DOHH2 (cell line): Measurements from ENCODE around the gene RSU1.

ENCODE experiments used
- H3F3A ChIP-seq: fragments of 200-600 bp; sonication (generic), shearing (Covaris generic); 2 replicates; pipeline ENCODE4 v1.6.0; 2016; ENCODE audit warnings: antibody characterized with exemption, mild to moderate bottlenecking; ENCODE audit not compliant: control insufficient read depth, insufficient read depth
- H3K27ac ChIP-seq: fragments of 200-600 bp; sonication (generic); 2 replicates; pipeline ENCODE4 v1.5.1; 2014; ENCODE audit warnings: low read depth, mild to moderate bottlenecking, low read length, moderate library complexity
- H3K27me3 ChIP-seq: fragments of 200-600 bp; sonication (generic); 2 replicates; pipeline ENCODE4 v1.6.1; 2014; ENCODE audit warnings: mild to moderate bottlenecking, low read length, mixed read lengths; ENCODE audit not compliant: control insufficient read depth
- H3K36me3 ChIP-seq: fragments of 200-600 bp; sonication (generic); 2 replicates; pipeline ENCODE4 v1.6.1; 2014; ENCODE audit warnings: mild to moderate bottlenecking, low read length, moderate library complexity, mixed read lengths; ENCODE audit not compliant: control insufficient read depth
- H3K4me1 ChIP-seq: fragments of 200-600 bp; sonication (generic); 2 replicates; pipeline ENCODE4 v1.6.1; 2014; ENCODE audit warnings: mild to moderate bottlenecking, low read length, mixed read lengths; ENCODE audit not compliant: control insufficient read depth
- H3K4me2 ChIP-seq: fragments of 200-600 bp; sonication (generic); 2 replicates; pipeline ENCODE4 v1.6.0; 2014; ENCODE audit warnings: mild to moderate bottlenecking, low read length, moderate library complexity
- H3K4me3 ChIP-seq: fragments of 200-600 bp; sonication (generic); 2 replicates; pipeline ENCODE4 v1.5.1; 2014; ENCODE audit warnings: mild to moderate bottlenecking, low read length, mixed read lengths
- H3K79me2 ChIP-seq: fragments of 200-600 bp; sonication (generic); 2 replicates; pipeline ENCODE4 v1.6.1; 2014; ENCODE audit warnings: mild to moderate bottlenecking, low read length, mixed read lengths; ENCODE audit not compliant: control insufficient read depth
- H3K9me2 ChIP-seq: fragments of 200-600 bp; sonication (generic); replicated peaks from 2 replicates; pipeline ENCODE4 v1.6.1; 2014; ENCODE audit warnings: mild to moderate bottlenecking, low read length, mixed read lengths; ENCODE audit not compliant: control insufficient read depth
- H3K9me3 ChIP-seq: fragments of 200-600 bp; sonication (generic); 2 replicates; pipeline ENCODE4 v1.6.1; 2014; ENCODE audit warnings: antibody characterized with exemption, low read length, mixed read lengths; ENCODE audit not compliant: control insufficient read depth, insufficient read depth
- H4K20me1 ChIP-seq: fragments of 200-600 bp; sonication (generic); 2 replicates; pipeline ENCODE4 v1.6.0; 2014; ENCODE audit warnings: low read depth, mild to moderate bottlenecking, antibody characterized with exemption, low read length, moderate library complexity; ENCODE audit not compliant: control insufficient read depth, insufficient read depth
- CTCF ChIP-seq: fragments of 200-600 bp; sonication (generic); IDR thresholded peaks from one replicate; pipeline ENCODE4 v1.5.1; 2014; ENCODE audit warnings: antibody characterized with exemption, mild to moderate bottlenecking, low read depth, low read length; ENCODE audit not compliant: poor library complexity, severe bottlenecking
- EZH2phosphoT487 ChIP-seq: fragments of 200-600 bp; sonication (generic); IDR thresholded peaks from 2 replicates; pipeline ENCODE4 v1.6.1; 2017; ENCODE audit warnings: borderline replicate concordance, mild to moderate bottlenecking, antibody characterized with exemption, low read length, moderate library complexity, mixed read lengths

The RSU1 gene

DNA sequence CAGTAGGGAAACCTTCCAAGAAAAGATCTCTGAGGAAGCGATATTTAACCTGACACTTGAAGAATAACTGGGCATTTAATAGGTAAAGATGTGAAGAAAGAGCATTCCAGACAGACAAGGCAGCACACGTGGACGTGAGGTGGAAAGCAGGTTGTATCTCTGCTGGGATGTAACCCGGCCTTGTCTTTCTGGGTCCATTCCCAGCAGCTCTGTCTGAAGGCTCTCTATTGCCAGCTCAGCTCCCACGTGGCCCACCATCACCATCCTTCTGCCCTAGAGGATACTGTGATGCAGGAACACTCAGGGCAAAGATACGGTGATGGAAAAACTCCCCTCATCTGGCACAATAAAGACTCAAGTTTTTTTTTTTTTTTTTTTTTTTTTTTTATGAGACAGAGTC is 137.7 kb downstream of the RSU1 start:
- H4K20me1 ChIP-seq: no peaks in the 10 kb centered on the region
- no peak overlapping the region for H3K4me3 ChIP-seq
- H3K4me1 ChIP-seq: no peaks in the 10 kb centered on the region
- H3K27me3 ChIP-seq: no peaks in the 10 kb centered on the region
- no peaks in the 10 kb centered on the region for H3K9me3 ChIP-seq
- no peaks in the 10 kb centered on the region for H3K9me2 ChIP-seq
- H3K36me3 ChIP-seq: no peaks in the 10 kb centered on the region
- TF ChIP-seq CTCF (no peak), EZH2phosphoT487 (no peak)
- no peaks in the 10 kb centered on the region for H3F3A ChIP-seq
- H3K4me2 ChIP-seq: no peak overlapping the region
- no peaks in the 10 kb centered on the region for H3K79me2 ChIP-seq
- H3K27ac ChIP-seq: no peak overlapping the region

DNA sequence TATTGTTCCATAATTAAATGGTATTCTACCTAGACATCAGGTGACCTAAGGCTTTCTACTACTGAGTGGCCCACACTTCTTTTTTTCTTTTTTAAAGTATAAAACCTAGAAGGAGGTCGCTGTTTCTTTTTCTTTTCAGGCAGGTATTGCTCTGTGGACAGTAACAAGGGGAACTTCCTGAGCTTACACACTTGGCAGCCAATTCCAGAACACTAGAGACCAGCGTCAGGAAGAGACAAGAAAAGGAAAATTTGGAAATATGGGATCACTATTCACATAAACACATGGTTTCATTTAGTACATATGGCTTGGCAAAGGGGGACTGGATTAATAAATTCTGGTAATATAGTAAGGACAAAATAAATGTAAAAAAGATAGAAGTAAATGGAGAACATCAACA is 141.9 kb downstream of the RSU1 start:
- Histone ChIP-seq H3K27me3 (no peaks in the 10 kb centered on the region), H3K9me3 (no peaks in the 10 kb centered on the region)

GRCh38 chr10:16674147-16674703 is 143.0 kb downstream of the RSU1 start:
- H3K9me3 ChIP-seq: no peaks in the 10 kb centered on the region

More for the DNA sequence above, 141.9 kb downstream of the RSU1 start:
- no peaks in the 10 kb centered on the region for H3K79me2 ChIP-seq
- no peak overlapping the region for H3K27ac ChIP-seq
- TF ChIP-seq EZH2phosphoT487 (no peak), CTCF (no peak)
- no peaks in the 10 kb centered on the region for H3K9me2 ChIP-seq
- H3F3A ChIP-seq: no peaks in the 10 kb centered on the region
- H4K20me1 ChIP-seq: no peaks in the 10 kb centered on the region
- H3K4me1 ChIP-seq: no peaks in the 10 kb centered on the region
- H3K4me3 ChIP-seq: no peak overlapping the region
- H3K36me3 ChIP-seq: no peaks in the 10 kb centered on the region
- H3K4me2 ChIP-seq: no peak overlapping the region

More at GRCh38 chr10:16674147-16674703, 143.0 kb downstream of the RSU1 start:
- no peaks in the 10 kb centered on the region for H3K79me2 ChIP-seq
- H3K9me2 ChIP-seq: no peaks in the 10 kb centered on the region
- H3K4me3 ChIP-seq: no peak overlapping the region
- no peaks in the 10 kb centered on the region for H4K20me1 ChIP-seq
- H3F3A ChIP-seq: no peaks in the 10 kb centered on the region
- no peak overlapping the region for H3K4me2 ChIP-seq
- H3K27ac ChIP-seq: no peak overlapping the region
- no peaks in the 10 kb centered on the region for H3K4me1 ChIP-seq
- TF ChIP-seq CTCF (no peak), EZH2phosphoT487 (no peak)
- H3K36me3 ChIP-seq: no peaks in the 10 kb centered on the region
- H3K27me3 ChIP-seq: no peaks in the 10 kb centered on the region
